Neuronal stem cell (in vitro differentiated cells): Measurements from ENCODE around the gene NTNG1.

ENCODE experiments used
- DNase-seq: peaks from one replicate; pipeline ENCODE4 v3.0.0-alpha.2; 2013; ENCODE audit warnings: low spot score
- H2AFZ ChIP-seq: one replicate; pipeline ENCODE4 v1.6.1; 2013; ENCODE audit warnings: mild to moderate bottlenecking, low read length, inconsistent platforms
- H2AK5ac ChIP-seq: 2 replicates; pipeline ENCODE4 v1.6.1; 2013; ENCODE audit warnings: low read depth, mild to moderate bottlenecking, inconsistent platforms, low read length, moderate library complexity, mixed read lengths
- H2BK120ac ChIP-seq: 2 replicates; pipeline ENCODE4 v1.6.1; 2013; ENCODE audit warnings: low read depth, mild to moderate bottlenecking, inconsistent platforms, low read length, moderate library complexity, mixed read lengths
- H2BK12ac ChIP-seq: one replicate; pipeline ENCODE4 v1.6.1; 2013; ENCODE audit warnings: low read length, inconsistent platforms
- H2BK15ac ChIP-seq: 2 replicates; pipeline ENCODE4 v1.6.1; 2013; ENCODE audit warnings: mild to moderate bottlenecking, low read length, inconsistent platforms, mixed read lengths
- H2BK5ac ChIP-seq: one replicate; pipeline ENCODE4 v1.6.1; 2013; ENCODE audit warnings: inconsistent platforms, mild to moderate bottlenecking, low read length, moderate library complexity
- H3K14ac ChIP-seq: one replicate; pipeline ENCODE4 v1.6.1; 2013; ENCODE audit warnings: low read length, inconsistent platforms
- H3K18ac ChIP-seq: 2 replicates; pipeline ENCODE4 v1.6.1; 2013; ENCODE audit warnings: low read length, inconsistent platforms
- H3K23ac ChIP-seq: 2 replicates; pipeline ENCODE4 v1.6.1; 2013; ENCODE audit warnings: low read depth, mild to moderate bottlenecking, mixed read lengths, low read length, inconsistent platforms; ENCODE audit not compliant: poor library complexity
- H3K27ac ChIP-seq: replicated peaks from 3 replicates; pipeline ENCODE4 v1.5.1; 2013; ENCODE audit warnings: low read length, inconsistent platforms
- H3K27me3 ChIP-seq, 3 experiments: 2 replicates each; pipeline ENCODE4 v1.6.1; 2013; ENCODE audit warnings: low read length in 3 of 3, mild to moderate bottlenecking in 2 of 3, inconsistent platforms in 1 of 3, low read depth in 1 of 3, mixed read lengths in 1 of 3, moderate library complexity in 1 of 3; ENCODE audit not compliant: control insufficient read depth in 3 of 3, insufficient read depth in 3 of 3
- H3K36me3 ChIP-seq, 2 donors: replicated peaks in 1 of 2; 2 replicates each; pipeline ENCODE4 v1.6.1; 2013; ENCODE audit warnings: low read length in 2 of 2; ENCODE audit not compliant: control insufficient read depth in 2 of 2, insufficient read depth in 2 of 2
- H3K4ac ChIP-seq: 2 replicates; pipeline ENCODE4 v1.6.1; 2013; ENCODE audit warnings: inconsistent platforms, mild to moderate bottlenecking, low read length, moderate library complexity
- H3K4me1 ChIP-seq, 2 donors: 1 replicate in 1 of 2; 2 replicates in 1 of 2; pipeline ENCODE4 v1.6.1; 2013; ENCODE audit warnings: low read length in 2 of 2, low read depth in 1 of 2; ENCODE audit not compliant: control insufficient read depth in 2 of 2, insufficient read depth in 1 of 2
- H3K4me2 ChIP-seq: one replicate; pipeline ENCODE4 v1.6.1; 2013; ENCODE audit warnings: mild to moderate bottlenecking, low read length, inconsistent platforms; ENCODE audit not compliant: insufficient read depth, poor library complexity, severe bottlenecking
- H3K4me3 ChIP-seq, 2 donors: 2 replicates each; pipeline ENCODE4 v1.5.1; 2013; ENCODE audit warnings: low read length in 2 of 2, mild to moderate bottlenecking in 2 of 2, inconsistent platforms in 1 of 2, moderate library complexity in 1 of 2
- H3K79me1 ChIP-seq: one replicate; pipeline ENCODE4 v1.6.1; 2013; ENCODE audit warnings: low read depth, mild to moderate bottlenecking, inconsistent platforms, low read length, moderate library complexity
- H3K9ac ChIP-seq: one replicate; pipeline ENCODE4 v1.6.1; 2013; ENCODE audit warnings: mild to moderate bottlenecking, low read depth, low read length, inconsistent platforms; ENCODE audit not compliant: poor library complexity
- H3K9me3 ChIP-seq, 2 donors: replicated peaks in 1 of 2; 2 replicates each; pipeline versions ENCODE3 to v1.6.1; 2013; ENCODE audit warnings: low read length in 2 of 2, mild to moderate bottlenecking in 2 of 2, inconsistent platforms in 1 of 2, low read depth in 1 of 2, mixed read lengths in 1 of 2, moderate library complexity in 1 of 2; ENCODE audit not compliant: control insufficient read depth in 2 of 2, insufficient read depth in 1 of 2
- H4K8ac ChIP-seq: one replicate; pipeline ENCODE4 v1.6.1; 2013; ENCODE audit warnings: low read depth, mild to moderate bottlenecking, inconsistent platforms, low read length, moderate library complexity
- H4K91ac ChIP-seq: one replicate; pipeline ENCODE4 v1.6.1; 2013; ENCODE audit warnings: low read length, low read depth, mild to moderate bottlenecking, inconsistent platforms; ENCODE audit not compliant: poor library complexity
- WGBS, 2 donors: extraction: QIAGEN DNeasy Blood & Tissue Kit; methylation state at CpG; one replicate each; pipeline ENCODE4 v1.1.7; 2013; ENCODE audit warnings: missing lambda C conversion rate in 2 of 2, mixed read lengths in 1 of 2; ENCODE audit not compliant: insufficient read length in 2 of 2, insufficient replicate concordance in 1 of 2; ENCODE audit errors: extremely low coverage in 2 of 2; 5-methylcytosine and 5-hydroxymethylcytosine counted together

Gene NTNG1

DNA sequence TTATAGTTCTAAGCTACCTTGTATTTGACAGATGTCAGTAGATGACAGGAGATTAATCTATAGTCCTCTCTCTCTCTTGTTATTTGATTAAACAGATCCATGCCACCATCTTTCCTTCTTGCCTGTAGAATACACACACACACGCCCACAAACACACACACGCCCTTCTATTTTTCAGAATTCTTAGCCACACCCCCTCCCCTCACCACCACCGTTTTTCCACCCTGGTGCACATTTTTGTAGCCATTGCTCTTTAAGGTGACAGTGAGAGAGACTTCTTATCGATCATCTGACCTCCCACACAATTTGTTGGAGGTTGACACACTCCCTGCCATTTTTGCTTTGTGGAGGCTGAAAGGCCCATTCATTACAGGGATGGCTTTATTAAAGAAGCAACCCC lies 123.2 kb downstream of the NTNG1 start:
- H3K36me3 ChIP-seq, result no peaks in the 10 kb centered on the region
- H2BK120ac ChIP-seq, result no peak overlapping the region
- no peak overlapping the region for H3K4ac ChIP-seq
- no peak overlapping the region for H2BK15ac ChIP-seq
- no peak overlapping the region for H3K27ac ChIP-seq
- WGBS, 2 donors, result 100% methylated on average over 2 of the region's 4 CpGs; no CpG with 5 or more reads in 1 of the 2 donors
- no peak overlapping the region for H2BK12ac ChIP-seq
- H3K9me3 ChIP-seq, result no peaks in the 10 kb centered on the region
- no peak overlapping the region for H3K9ac ChIP-seq
- H3K4me1 ChIP-seq, result peaks cover 0 to 7% of the 10 kb centered on the region in 2 donors
- no peak overlapping the region for H2BK5ac ChIP-seq
- peak overlapping the region; percentile 9 for H2AFZ ChIP-seq
- no peak overlapping the region for H3K4me3 ChIP-seq
- no peaks in the 10 kb centered on the region for H3K79me1 ChIP-seq
- H4K8ac ChIP-seq, result no peak overlapping the region
- no peak overlapping the region for H3K23ac ChIP-seq
- no peak overlapping the region for H4K91ac ChIP-seq
- DNase-seq, result no peak
- H3K4me2 ChIP-seq, result no peak overlapping the region
- H3K27me3 ChIP-seq, result no peaks in the 10 kb centered on the region
- no peak overlapping the region for H3K14ac ChIP-seq
- H3K18ac ChIP-seq, result no peak overlapping the region
- no peak overlapping the region for H2AK5ac ChIP-seq

DNA sequence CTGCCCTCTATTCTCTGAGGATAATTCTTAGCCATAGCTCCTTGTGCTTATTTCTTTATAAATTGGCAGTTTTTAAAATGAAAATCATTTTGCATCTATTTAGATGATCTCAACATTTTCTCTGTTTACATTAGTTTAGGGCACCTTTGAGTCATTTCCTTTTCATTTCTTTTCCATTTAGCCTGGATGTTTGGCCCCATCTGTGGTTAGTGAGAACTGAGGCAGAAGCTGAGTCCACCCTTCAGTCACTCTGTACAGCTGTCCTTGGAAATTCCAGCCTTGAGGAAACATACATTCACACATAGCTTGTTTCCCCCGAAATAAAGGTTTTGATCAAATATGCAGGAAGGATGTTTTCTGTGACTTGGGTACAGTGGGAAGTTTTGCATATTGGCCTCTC lies 123.7 kb downstream of the NTNG1 start:
- Histone ChIP-seq H2BK120ac (no peak overlapping the region), H2BK5ac (no peak overlapping the region), H3K27ac (no peak overlapping the region), H3K4me3 (no peak overlapping the region), H3K18ac (no peak overlapping the region), H3K4me1 (peaks cover 0 to 7% of the 10 kb centered on the region in 2 donors), H2BK15ac (no peak overlapping the region), H2AK5ac (no peak overlapping the region), H3K79me1 (no peaks in the 10 kb centered on the region), H4K91ac (no peak overlapping the region), H4K8ac (no peak overlapping the region), H3K4ac (no peak overlapping the region), H3K36me3 (no peaks in the 10 kb centered on the region), H3K27me3 (no peaks in the 10 kb centered on the region), H2BK12ac (no peak overlapping the region), H3K9ac (no peak overlapping the region), H3K9me3 (no peaks in the 10 kb centered on the region), H3K14ac (no peak overlapping the region), H2AFZ (no peak overlapping the region), H3K4me2 (no peak overlapping the region), H3K23ac (no peak overlapping the region)
- no peak for DNase-seq
- no CpG with 5 or more reads among the region's 1 CpG for WGBS, 2 donors

DNA sequence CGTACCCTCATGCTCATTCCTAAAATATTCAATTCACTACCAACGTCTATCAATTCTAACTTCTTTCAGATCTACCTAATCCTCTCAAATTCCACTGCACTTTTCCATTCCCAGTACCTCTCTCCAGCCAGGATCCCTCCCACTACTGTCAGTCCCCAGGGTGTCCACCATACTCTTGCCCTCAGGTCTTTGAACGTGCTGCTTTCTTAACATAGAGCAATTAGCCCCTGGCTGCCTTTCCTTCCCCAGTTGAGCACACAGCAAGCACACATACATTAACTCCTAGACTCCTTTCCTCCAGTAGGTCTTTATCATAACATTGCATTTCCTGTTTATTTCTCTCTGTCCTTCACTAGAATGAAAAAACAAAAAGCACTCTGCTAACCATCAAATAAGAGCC lies 126.7 kb downstream of the NTNG1 start:
- no peak overlapping the region for H3K18ac ChIP-seq
- no peaks in the 10 kb centered on the region for H3K27me3 ChIP-seq
- no peak overlapping the region for H2AK5ac ChIP-seq
- H2BK5ac ChIP-seq, result no peak overlapping the region
- H3K36me3 ChIP-seq, result no peaks in the 10 kb centered on the region
- no peak overlapping the region for H3K4me3 ChIP-seq
- no peak overlapping the region for H2AFZ ChIP-seq
- H3K9ac ChIP-seq, result no peak overlapping the region
- H3K79me1 ChIP-seq, result no peaks in the 10 kb centered on the region
- no peak overlapping the region for H2BK120ac ChIP-seq
- peaks cover 0 to 7% of the 10 kb centered on the region in 2 donors for H3K4me1 ChIP-seq
- H3K4me2 ChIP-seq, result no peak overlapping the region
- no peak overlapping the region for H2BK15ac ChIP-seq
- no peak overlapping the region for H4K8ac ChIP-seq
- H4K91ac ChIP-seq, result no peak overlapping the region
- H3K27ac ChIP-seq, result no peak overlapping the region
- no peak for DNase-seq
- H3K9me3 ChIP-seq, result no peaks in the 10 kb centered on the region
- H3K23ac ChIP-seq, result no peak overlapping the region
- no peak overlapping the region for H2BK12ac ChIP-seq
- 100% methylated on average over 1 of the region's 3 CpGs; no CpG with 5 or more reads in 1 of the 2 donors for WGBS, 2 donors
- no peak overlapping the region for H3K14ac ChIP-seq
- H3K4ac ChIP-seq, result no peak overlapping the region

DNA sequence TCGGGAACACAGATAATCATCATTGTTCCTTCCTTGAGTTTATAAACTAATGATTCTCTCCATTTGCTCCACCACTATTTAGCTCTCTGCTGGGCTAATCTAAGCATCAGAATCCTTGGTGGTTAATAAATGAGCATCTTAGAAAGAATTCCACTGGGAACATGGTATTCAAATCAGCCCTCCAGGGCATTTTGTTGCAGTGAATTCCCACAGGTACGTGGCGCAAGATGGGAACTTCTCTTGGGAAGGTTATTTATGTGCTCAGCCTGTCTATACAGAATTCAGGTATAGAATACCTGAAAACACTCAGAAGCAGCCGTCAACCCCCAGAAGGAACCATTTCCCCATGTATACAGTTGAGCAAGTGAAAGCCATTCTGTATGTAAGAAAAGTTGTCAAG lies 131.5 kb downstream of the NTNG1 start:
- no peak overlapping the region for H3K18ac ChIP-seq
- no peak overlapping the region for H2BK5ac ChIP-seq
- no peak overlapping the region for H4K91ac ChIP-seq
- H2BK15ac ChIP-seq, result no peak overlapping the region
- H4K8ac ChIP-seq, result no peak overlapping the region
- no CpG with 5 or more reads among the region's 4 CpGs for WGBS, 2 donors
- peaks cover 0 to 2% of the 10 kb centered on the region in 2 donors for H3K4me1 ChIP-seq
- no peak overlapping the region for H2BK12ac ChIP-seq
- no peak overlapping the region for H3K4me2 ChIP-seq
- no peak overlapping the region for H3K14ac ChIP-seq
- H3K23ac ChIP-seq, result no peak overlapping the region
- H2AFZ ChIP-seq, result no peak overlapping the region
- H2BK120ac ChIP-seq, result no peak overlapping the region
- no peaks in the 10 kb centered on the region for H3K9me3 ChIP-seq
- no peaks in the 10 kb centered on the region for H3K79me1 ChIP-seq
- no peak overlapping the region for H3K4me3 ChIP-seq
- H3K27me3 ChIP-seq, result no peaks in the 10 kb centered on the region
- H2AK5ac ChIP-seq, result no peak overlapping the region
- no peak for DNase-seq
- no peak overlapping the region for H3K9ac ChIP-seq
- no peak overlapping the region for H3K4ac ChIP-seq
- H3K27ac ChIP-seq, result no peak overlapping the region
- no peaks in the 10 kb centered on the region for H3K36me3 ChIP-seq
